ENCODE measurements around the gene LIPC.
A peak's percentile ranks its signal among the peaks of the same experiment; 100 is the strongest.

GRCh38 chr15:58472821-58473581, 41.2 kb downstream of the LIPC start:
- peak; percentile 23 for TF ChIP-seq POLR2A (IDR thresholded peaks at IDR 0.05; ENCODE audit: low read depth, low read length)
- no peak for TF ChIP-seq CTCF (IDR thresholded peaks at IDR 0.05; ENCODE audit: extremely low read depth in 1 of 2, insufficient read depth in 1 of 2, low read depth in 1 of 2, low read length in 2 of 2)
- TF ChIP-seq JUN (IDR thresholded peaks at IDR 0.05; ENCODE audit: borderline replicate concordance, insufficient read depth, insufficient read length, low read depth): peak; percentile 4
- no peak for TF ChIP-seq MYC (IDR thresholded peaks at IDR 0.05; ENCODE audit: low read depth, low read length)
- TF ChIP-seq GATA2 (IDR thresholded peaks at IDR 0.05; ENCODE audit: insufficient read depth, insufficient read length, low read depth, low read length): peak; percentile 47
- TF ChIP-seq POLR2AphosphoS5 (IDR thresholded peaks at IDR 0.05; ENCODE audit: insufficient read depth, low read depth, low read length): no peak
- TF ChIP-seq MAX (IDR thresholded peaks at IDR 0.05; ENCODE audit: insufficient read depth, insufficient read length): no peak

All from endothelial cell of umbilical vein (primary cell).